Mesenteric fat pad (tissue), 1 donor: ENCODE measurements around the gene ADAMTS18. TPM values are rescaled to one million over a fixed set of nuclear protein-coding genes. Genes with fewer than 3 reads are reported as not detected.

Source experiments
- DNase-seq: peaks from one replicate; pipeline ENCODE4 v3.0.0-alpha.2; 2020; ENCODE audit warnings: low spot score
- total RNA-seq: library from RNA; stranded (reverse); fragmentation: NEBNext Ultra II Directional; extraction: Animal tissue kit (Norgen Biotek cat#: 25700); gene quantifications from one replicate; pipeline ENCODE4 v1.2.1, GENCODE V29; 2021
- donor health status: DM: yes; HTN: yes; CAD: no.

Gene ADAMTS18
- total RNA-seq, 1 donor from 2014 or later: 10.4 TPM

DNA sequence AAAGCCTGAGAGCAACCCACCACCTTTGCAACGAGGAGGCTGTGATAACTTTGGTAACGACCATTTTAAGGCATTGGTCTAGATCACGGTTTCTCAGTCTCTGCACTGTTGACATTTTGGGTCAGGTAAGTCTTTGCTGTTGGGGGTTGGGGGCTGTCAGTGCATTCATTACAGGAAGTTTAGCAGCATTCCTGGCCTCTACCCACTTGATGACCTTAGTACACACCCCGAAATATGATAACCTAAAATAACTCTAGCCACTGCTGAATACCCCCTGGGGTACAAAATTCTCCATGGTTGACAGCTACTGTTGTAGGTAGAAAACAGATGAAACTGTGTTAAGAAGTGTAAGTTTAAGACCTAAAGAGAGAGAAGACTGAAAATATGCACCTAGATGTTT is 36.3 kb downstream of the ADAMTS18 start:
- DNase-seq: no peak

- no peak for DNase-seq
Observed at GRCh38 chr16:77396461-77396860, 38.4 kb downstream of the ADAMTS18 start.

DNA sequence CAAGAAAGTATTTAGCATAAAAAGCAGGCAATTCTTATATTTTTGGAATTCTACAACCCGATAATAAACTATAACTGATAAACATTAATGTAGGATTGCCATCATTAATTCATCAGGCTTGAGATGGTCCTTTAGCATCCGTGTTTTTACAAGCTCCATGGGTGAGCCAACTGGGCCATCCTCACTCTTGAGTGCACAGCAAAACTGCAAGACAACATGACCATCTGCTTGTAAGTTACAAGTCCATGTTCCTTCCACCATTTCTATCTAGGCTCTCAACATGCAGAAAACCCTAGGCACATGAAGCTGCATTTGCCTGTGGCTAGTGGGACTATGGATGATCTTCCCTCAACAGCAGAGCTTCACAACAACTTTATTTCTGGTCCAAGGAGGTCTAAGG is 40.1 kb downstream of the ADAMTS18 start:
- DNase-seq: no peak

DNA sequence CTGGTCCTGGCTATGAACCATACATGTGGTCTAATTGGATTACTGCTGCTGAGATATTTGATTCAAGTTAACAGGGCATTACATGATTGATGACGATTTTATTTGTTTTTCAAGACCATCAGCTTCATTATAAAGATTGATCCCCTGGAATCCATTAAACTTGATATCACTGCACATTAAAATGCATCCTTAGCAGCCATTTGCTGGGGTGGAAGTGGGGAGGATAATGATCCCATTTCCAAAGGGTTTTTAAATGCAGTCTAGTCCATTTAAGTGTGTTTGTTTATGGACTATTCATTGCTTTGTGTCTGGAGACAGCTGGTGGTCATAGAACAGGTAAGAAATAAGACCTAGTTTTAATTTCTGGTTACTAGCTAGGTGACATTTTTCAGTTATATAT is 40.9 kb downstream of the ADAMTS18 start:
- no peak for DNase-seq

GRCh38 chr16:77387815-77388209 is 47.0 kb downstream of the ADAMTS18 start:
- no peak for DNase-seq

- DNase-seq: no peak
Observed at GRCh38 chr16:77386831-77387814, 47.7 kb downstream of the ADAMTS18 start.

DNA sequence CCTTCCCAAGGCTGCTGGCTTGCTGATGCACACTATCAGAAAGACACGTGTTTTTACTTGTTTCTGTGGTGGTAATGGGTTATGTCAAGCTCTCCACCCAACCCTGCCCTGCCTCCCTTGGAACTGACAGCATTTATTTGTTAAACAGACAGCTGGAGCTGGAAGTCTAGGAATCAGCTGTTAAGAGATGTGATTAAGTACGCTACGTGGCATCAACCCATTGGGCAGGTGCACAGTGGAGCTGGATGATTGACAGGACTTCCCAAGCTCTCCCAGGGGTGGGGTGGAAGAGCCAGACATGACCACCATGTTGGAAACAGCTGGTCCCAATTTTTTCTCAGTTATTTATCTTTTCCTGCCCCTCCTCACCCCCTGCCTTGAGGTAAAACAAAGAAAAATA is 49.4 kb downstream of the ADAMTS18 start:
- no peak for DNase-seq

GRCh38 chr16:77383606-77384187 is 51.1 kb downstream of the ADAMTS18 start:
- DNase-seq: no peak

GRCh38 chr16:77376358-77376757 is 58.5 kb downstream of the ADAMTS18 start:
- no peak for DNase-seq

DNA sequence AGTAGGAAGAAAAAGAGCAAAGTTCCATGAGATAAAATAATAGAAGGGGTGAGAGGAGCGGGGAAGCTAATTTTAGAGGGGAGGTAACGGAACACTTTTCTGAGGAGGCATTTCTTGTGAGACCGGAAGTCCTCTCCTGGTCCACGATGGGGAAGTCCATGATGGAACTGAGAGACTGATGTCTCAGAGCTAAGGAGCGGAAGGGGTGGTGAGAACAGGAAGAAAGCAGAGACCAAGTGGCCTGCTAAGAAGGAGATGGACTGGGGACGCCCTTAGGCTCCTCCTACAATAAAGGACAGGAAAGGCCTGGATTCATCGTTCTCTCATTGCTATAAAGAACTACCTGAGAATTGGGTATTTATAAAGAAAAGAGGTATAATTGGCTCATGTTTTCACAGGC is 59.4 kb downstream of the ADAMTS18 start:
- DNase-seq: no peak

- DNase-seq: no peak
Observed at GRCh38 chr16:77374384-77374783, 60.5 kb downstream of the ADAMTS18 start.

GRCh38 chr16:77373726-77374125 is 61.1 kb downstream of the ADAMTS18 start:
- no peak for DNase-seq

DNA sequence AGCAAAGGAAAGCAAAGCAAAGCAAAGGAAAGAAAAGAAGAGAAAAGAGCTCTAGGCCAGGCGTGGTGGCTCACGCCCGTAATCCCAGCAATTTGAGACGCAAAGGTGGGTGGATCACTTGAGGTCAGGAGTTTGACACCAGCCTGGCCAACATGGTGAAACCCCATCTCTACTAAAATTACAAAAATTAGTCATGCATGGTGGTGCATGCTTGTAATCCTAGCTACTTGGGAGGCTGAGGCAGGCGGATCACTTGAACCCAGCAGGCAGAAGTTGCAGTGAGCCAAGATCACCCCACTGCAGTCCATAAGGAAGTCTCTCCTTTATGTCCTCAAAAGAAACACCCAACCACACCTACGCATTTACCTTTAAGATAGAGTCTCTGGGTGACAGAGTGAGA is 70.1 kb downstream of the ADAMTS18 start:
- no peak for DNase-seq

DNA sequence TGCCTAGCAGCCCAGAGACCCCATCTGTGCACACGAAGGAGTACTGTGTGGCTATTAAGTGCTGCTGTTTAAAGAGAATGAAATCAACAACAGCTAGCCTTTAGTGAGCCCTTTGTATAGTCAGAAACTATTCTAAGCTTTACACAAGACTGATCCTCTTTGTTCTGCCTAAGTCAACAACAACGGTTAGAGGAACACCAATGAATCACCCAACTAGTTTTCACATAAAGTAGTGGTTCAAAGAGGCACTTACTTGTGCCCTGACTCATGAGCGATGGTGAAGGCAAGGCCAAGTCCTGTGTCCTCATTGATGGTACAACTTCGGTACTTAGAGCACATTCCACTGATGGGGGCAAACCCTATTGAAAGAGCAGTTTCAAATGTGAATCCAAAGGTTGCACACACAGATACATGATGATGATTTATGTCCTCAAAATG is 75.8 kb downstream of the ADAMTS18 start:
- DNase-seq: no peak

- no peak for DNase-seq
Observed at GRCh38 chr16:77353587-77354263, 81.1 kb downstream of the ADAMTS18 start.

- no peak for DNase-seq
Observed at GRCh38 chr16:77344341-77344740, 90.5 kb downstream of the ADAMTS18 start.

GRCh38 chr16:77336637-77337036 is 98.2 kb downstream of the ADAMTS18 start:
- DNase-seq: no peak

DNA sequence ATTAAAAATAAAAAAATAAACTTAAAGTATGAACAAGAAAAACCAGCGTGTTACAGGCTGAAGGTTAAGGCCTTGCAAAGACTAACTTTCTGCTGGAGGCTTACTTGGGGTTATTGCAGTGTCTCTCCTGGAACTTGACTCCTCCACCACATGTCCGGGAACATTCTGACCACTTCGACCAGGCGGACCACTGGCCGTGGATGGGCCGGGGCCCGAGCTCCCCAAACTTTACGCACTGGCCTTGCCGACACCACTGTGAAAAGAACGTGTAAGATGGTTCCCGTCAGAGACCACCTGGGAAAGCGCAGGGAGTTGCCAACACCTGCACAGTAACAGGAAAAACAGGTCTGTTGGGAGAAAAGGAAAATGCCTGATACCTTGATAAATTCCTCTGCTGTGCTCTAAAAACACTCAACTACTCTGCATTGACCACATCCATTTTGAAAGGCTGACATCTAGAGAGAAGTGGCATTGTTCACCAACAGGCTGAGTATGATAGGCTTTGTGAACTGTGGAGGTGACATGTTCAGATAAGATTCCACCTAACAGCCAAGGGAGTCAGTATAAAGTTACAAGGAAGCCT is 99.1 kb downstream of the ADAMTS18 start:
- no peak for DNase-seq

GRCh38 chr16:77332792-77333191 is 102.0 kb downstream of the ADAMTS18 start:
- no peak for DNase-seq

- DNase-seq: no peak
Observed at GRCh38 chr16:77331802-77332586, 102.8 kb downstream of the ADAMTS18 start.

- DNase-seq: no peak
Observed at GRCh38 chr16:77331043-77331442, 103.8 kb downstream of the ADAMTS18 start.
